WTC11 (cell line): ENCODE measurements around the gene GPR156. TPM values are rescaled to one million over a fixed set of nuclear protein-coding genes. Genes with fewer than 3 reads are reported as not detected.

ENCODE experiments used
- ATAC-seq: fragments of 200-7000 bp; cut with Tn5 transposase; 2 replicates; pipeline ENCODE4 v1.10.0; 2021; ENCODE audit warnings: mild to moderate bottlenecking, moderate library complexity
- CTCF ChIA-PET: fragments of 300-600 bp; sonication (Branson Sonifier 250); formaldehyde crosslinking; loops from one replicate; lab custom pipeline; 2021; ENCODE audit warnings: antibody characterized with exemption; lab: Charles Lee
- POLR2A ChIA-PET: fragments of 350-600 bp; sonication (Branson Sonifier 250); formaldehyde crosslinking; loops from one replicate; lab custom pipeline; 2021; ENCODE audit warnings: antibody characterized with exemption; lab: Charles Lee
- DNase-seq: peaks from one replicate; pipeline ENCODE4 v3.0.0; 2021; ENCODE audit warnings: low spot score
- H3K27ac Mint-ChIP-seq: 2 replicates; pipeline ENCODE4 v1.8.0; 2021; ENCODE audit warnings: mixed read lengths
- H3K27me3 Mint-ChIP-seq: 2 replicates; pipeline ENCODE4 v1.8.0; 2021; ENCODE audit warnings: low read depth, mild to moderate bottlenecking, moderate library complexity, mixed read lengths
- H3K36me3 Mint-ChIP-seq: 2 replicates; pipeline ENCODE4 v1.8.0; 2021; ENCODE audit warnings: mixed read lengths
- H3K4me1 Mint-ChIP-seq: 2 replicates; pipeline ENCODE4 v1.8.0; 2022; ENCODE audit warnings: mixed read lengths
- H3K4me3 Mint-ChIP-seq: 2 replicates; pipeline ENCODE4 v1.8.0; 2021; ENCODE audit warnings: mild to moderate bottlenecking, moderate library complexity, mixed read lengths
- H3K9me3 Mint-ChIP-seq: 2 replicates; pipeline ENCODE4 v1.8.0; 2021; ENCODE audit warnings: mixed read lengths
- ATF6 ChIP-seq: sonication (generic); formaldehyde crosslinking; IDR thresholded peaks from 2 replicates; pipeline ENCODE4 v1.8.1; 2023; ENCODE audit warnings: mild to moderate bottlenecking, missing genetic modification reagents
- E2F4 ChIP-seq: sonication (generic); formaldehyde crosslinking; IDR thresholded peaks from 2 replicates; pipeline ENCODE4 v1.8.1; 2022; ENCODE audit warnings: low read depth, mild to moderate bottlenecking, moderate library complexity, missing genetic modification reagents, borderline replicate concordance
- FOXK1 ChIP-seq: sonication (generic); formaldehyde crosslinking; IDR thresholded peaks from 2 replicates; pipeline ENCODE4 v1.8.0; 2022; ENCODE audit warnings: mild to moderate bottlenecking, moderate library complexity, missing genetic modification reagents
- KAT7 ChIP-seq: sonication (generic); formaldehyde crosslinking; IDR thresholded peaks from 2 replicates; pipeline ENCODE4 v1.8.1; 2023; ENCODE audit warnings: missing genetic modification reagents, mild to moderate bottlenecking, borderline replicate concordance
- MLX ChIP-seq: sonication (generic); formaldehyde crosslinking; IDR thresholded peaks from 2 replicates; pipeline ENCODE4 v1.8.1; 2023; ENCODE audit warnings: mild to moderate bottlenecking, missing genetic modification reagents, moderate library complexity
- SMAD4 ChIP-seq: sonication (generic); formaldehyde crosslinking; IDR thresholded peaks from 2 replicates; pipeline ENCODE4 v1.8.0; 2022; ENCODE audit warnings: mild to moderate bottlenecking, missing genetic modification reagents
- ZBTB21 ChIP-seq: sonication (generic); formaldehyde crosslinking; IDR thresholded peaks from 2 replicates; pipeline ENCODE4 v1.8.1; 2023; ENCODE audit warnings: mild to moderate bottlenecking, missing genetic modification reagents, borderline replicate concordance
- ZBTB43 ChIP-seq: sonication (generic); formaldehyde crosslinking; IDR thresholded peaks from 2 replicates; pipeline ENCODE4 v1.8.1; 2023; ENCODE audit warnings: mild to moderate bottlenecking, missing genetic modification reagents
- ZNF512 ChIP-seq: sonication (generic); formaldehyde crosslinking; IDR thresholded peaks from 2 replicates; pipeline ENCODE4 v1.8.1; 2022; ENCODE audit warnings: missing genetic modification reagents, borderline replicate concordance
- ZNF532 ChIP-seq: fragments of 250-450 bp; sonication (Bioruptor Pico); IDR thresholded peaks from 2 replicates; pipeline ENCODE4 v1.9.0; 2021; ENCODE audit warnings: mild to moderate bottlenecking, borderline replicate concordance
- total RNA-seq: library from RNA; stranded (reverse); gene quantifications from 3 replicates; pipeline ENCODE4 v1.2.3, GENCODE V29; 2021
- TF ChIP-seq, protein P1 (sequence below): fragments of 250-450 bp; sonication (Bioruptor Pico); IDR thresholded peaks from 2 replicates; pipeline ENCODE4 v1.9.0; 2021; ENCODE audit warnings: mild to moderate bottlenecking
- TF ChIP-seq, protein P2 (sequence below): sonication (generic); formaldehyde crosslinking; IDR thresholded peaks from 2 replicates; pipeline ENCODE4 v1.8.0; 2022; ENCODE audit warnings: missing genetic modification reagents

Gene GPR156
- total RNA-seq, 1 experiment from 2014 or later = 0.72 TPM

- TF ChIP-seq, protein P1, sequence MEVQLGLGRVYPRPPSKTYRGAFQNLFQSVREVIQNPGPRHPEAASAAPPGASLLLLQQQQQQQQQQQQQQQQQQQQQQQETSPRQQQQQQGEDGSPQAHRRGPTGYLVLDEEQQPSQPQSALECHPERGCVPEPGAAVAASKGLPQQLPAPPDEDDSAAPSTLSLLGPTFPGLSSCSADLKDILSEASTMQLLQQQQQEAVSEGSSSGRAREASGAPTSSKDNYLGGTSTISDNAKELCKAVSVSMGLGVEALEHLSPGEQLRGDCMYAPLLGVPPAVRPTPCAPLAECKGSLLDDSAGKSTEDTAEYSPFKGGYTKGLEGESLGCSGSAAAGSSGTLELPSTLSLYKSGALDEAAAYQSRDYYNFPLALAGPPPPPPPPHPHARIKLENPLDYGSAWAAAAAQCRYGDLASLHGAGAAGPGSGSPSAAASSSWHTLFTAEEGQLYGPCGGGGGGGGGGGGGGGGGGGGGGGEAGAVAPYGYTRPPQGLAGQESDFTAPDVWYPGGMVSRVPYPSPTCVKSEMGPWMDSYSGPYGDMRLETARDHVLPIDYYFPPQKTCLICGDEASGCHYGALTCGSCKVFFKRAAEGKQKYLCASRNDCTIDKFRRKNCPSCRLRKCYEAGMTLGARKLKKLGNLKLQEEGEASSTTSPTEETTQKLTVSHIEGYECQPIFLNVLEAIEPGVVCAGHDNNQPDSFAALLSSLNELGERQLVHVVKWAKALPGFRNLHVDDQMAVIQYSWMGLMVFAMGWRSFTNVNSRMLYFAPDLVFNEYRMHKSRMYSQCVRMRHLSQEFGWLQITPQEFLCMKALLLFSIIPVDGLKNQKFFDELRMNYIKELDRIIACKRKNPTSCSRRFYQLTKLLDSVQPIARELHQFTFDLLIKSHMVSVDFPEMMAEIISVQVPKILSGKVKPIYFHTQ (CRISPR knock-in tag) = no peak
Measured at GRCh38 chr3:120145542-120146285, 139.3 kb downstream of the GPR156 start (continued).

- POLR2A ChIA-PET = no interaction called here
Measured at GRCh38 chr3:120144267-120144666, 140.8 kb downstream of the GPR156 start.

More at GRCh38 chr3:120144267-120144666, 140.8 kb downstream of the GPR156 start:
- H3K36me3 Mint-ChIP-seq = no peaks in the 10 kb centered on the region
- DNase-seq = peak; percentile 19
- TF ChIP-seq E2F4 (CRISPR knock-in tag) = no peak
- no peak for TF ChIP-seq ZNF512
- TF ChIP-seq ZBTB43 (CRISPR knock-in tag) = no peak
- TF ChIP-seq ZNF532 = no peak
- TF ChIP-seq FOXK1 (CRISPR knock-in tag) = no peak
- TF ChIP-seq, protein P2, sequence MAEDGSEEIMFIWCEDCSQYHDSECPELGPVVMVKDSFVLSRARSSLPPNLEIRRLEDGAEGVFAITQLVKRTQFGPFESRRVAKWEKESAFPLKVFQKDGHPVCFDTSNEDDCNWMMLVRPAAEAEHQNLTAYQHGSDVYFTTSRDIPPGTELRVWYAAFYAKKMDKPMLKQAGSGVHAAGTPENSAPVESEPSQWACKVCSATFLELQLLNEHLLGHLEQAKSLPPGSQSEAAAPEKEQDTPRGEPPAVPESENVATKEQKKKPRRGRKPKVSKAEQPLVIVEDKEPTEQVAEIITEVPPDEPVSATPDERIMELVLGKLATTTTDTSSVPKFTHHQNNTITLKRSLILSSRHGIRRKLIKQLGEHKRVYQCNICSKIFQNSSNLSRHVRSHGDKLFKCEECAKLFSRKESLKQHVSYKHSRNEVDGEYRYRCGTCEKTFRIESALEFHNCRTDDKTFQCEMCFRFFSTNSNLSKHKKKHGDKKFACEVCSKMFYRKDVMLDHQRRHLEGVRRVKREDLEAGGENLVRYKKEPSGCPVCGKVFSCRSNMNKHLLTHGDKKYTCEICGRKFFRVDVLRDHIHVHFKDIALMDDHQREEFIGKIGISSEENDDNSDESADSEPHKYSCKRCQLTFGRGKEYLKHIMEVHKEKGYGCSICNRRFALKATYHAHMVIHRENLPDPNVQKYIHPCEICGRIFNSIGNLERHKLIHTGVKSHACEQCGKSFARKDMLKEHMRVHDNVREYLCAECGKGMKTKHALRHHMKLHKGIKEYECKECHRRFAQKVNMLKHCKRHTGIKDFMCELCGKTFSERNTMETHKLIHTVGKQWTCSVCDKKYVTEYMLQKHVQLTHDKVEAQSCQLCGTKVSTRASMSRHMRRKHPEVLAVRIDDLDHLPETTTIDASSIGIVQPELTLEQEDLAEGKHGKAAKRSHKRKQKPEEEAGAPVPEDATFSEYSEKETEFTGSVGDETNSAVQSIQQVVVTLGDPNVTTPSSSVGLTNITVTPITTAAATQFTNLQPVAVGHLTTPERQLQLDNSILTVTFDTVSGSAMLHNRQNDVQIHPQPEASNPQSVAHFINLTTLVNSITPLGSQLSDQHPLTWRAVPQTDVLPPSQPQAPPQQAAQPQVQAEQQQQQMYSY (CRISPR knock-in tag) = no peak
- no peak for TF ChIP-seq SMAD4 (CRISPR knock-in tag)
- no peak for TF ChIP-seq MLX (CRISPR knock-in tag)
- TF ChIP-seq KAT7 (CRISPR knock-in tag) = no peak
- no peak for TF ChIP-seq ATF6 (CRISPR knock-in tag)
- TF ChIP-seq ZBTB21 (CRISPR knock-in tag) = no peak
- peaks cover 24% of the 10 kb centered on the region for H3K4me1 Mint-ChIP-seq
- CTCF ChIA-PET = interaction anchor here (2.0 kb wide), 1 partner anchor 104 kb away, joined by 4 read pairs; no protein-coding TSS in a partner anchor
- no peak overlapping the region for H3K4me3 Mint-ChIP-seq
- peaks cover 13% of the 10 kb centered on the region for H3K9me3 Mint-ChIP-seq
- H3K27ac Mint-ChIP-seq = peak overlapping the region; percentile 29; the same call in 1 of the 2 replicates
- ATAC-seq = peak; percentile 47
- H3K27me3 Mint-ChIP-seq = no peaks in the 10 kb centered on the region
